Neural cell (in vitro differentiated cells): Measurements from ENCODE around the gene C16orf74.

ENCODE experiments used
- EP300 ChIP-seq: fragments of 450-650 bp; conservative IDR thresholded peaks from 2 replicates; pipeline ENCODE4 v1.6.1; 2014; ENCODE audit warnings: antibody characterized with exemption, mild to moderate bottlenecking, moderate library complexity; ENCODE audit not compliant: poor library complexity, severe bottlenecking
- EZH2 ChIP-seq: fragments of 200-600, 300-800 bp; shearing (Covaris generic), sonication (generic); IDR thresholded peaks from 2 replicates; pipeline ENCODE4 v1.6.1; 2014; ENCODE audit warnings: antibody characterized with exemption, low read length, borderline replicate concordance, mild to moderate bottlenecking; ENCODE audit not compliant: insufficient read depth, poor library complexity, severe bottlenecking
- MXI1 ChIP-seq: fragments of 450-650 bp; conservative IDR thresholded peaks from 2 replicates; pipeline ENCODE4 v1.6.1; 2014; ENCODE audit warnings: antibody characterized with exemption, mild to moderate bottlenecking; ENCODE audit not compliant: poor library complexity, severe bottlenecking
- POLR2AphosphoS5 ChIP-seq: IDR thresholded peaks from 2 replicates; pipeline ENCODE4 v1.6.1; 2012
- TAF1 ChIP-seq: IDR thresholded peaks from 2 replicates; pipeline ENCODE4 v1.6.1; 2012; ENCODE audit warnings: low read depth
- TF ChIP-seq, protein P1 (sequence below): fragments of 450-650 bp; IDR thresholded peaks from 2 replicates; pipeline ENCODE4 v1.5.1; 2014; ENCODE audit warnings: antibody characterized with exemption, mild to moderate bottlenecking, moderate library complexity; ENCODE audit not compliant: poor library complexity, severe bottlenecking

DNA sequence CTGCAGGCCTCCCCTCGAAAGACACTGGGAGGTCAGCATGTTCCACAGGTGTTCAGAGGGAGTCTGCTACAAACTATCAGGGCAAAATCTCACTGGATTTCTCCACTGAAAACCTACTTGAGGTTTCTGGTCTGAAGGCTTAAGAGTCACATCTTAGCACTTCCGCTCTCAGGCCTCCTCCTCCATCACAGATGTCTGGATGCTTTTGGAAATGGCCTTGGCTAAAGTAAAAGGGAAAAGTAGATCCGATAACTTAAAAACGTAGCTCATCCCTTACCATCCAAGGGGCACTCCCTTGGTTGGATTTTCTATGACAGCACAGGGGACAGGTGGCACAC lies 76.5 kb downstream of the C16orf74 start:
- TF ChIP-seq, protein P1, sequence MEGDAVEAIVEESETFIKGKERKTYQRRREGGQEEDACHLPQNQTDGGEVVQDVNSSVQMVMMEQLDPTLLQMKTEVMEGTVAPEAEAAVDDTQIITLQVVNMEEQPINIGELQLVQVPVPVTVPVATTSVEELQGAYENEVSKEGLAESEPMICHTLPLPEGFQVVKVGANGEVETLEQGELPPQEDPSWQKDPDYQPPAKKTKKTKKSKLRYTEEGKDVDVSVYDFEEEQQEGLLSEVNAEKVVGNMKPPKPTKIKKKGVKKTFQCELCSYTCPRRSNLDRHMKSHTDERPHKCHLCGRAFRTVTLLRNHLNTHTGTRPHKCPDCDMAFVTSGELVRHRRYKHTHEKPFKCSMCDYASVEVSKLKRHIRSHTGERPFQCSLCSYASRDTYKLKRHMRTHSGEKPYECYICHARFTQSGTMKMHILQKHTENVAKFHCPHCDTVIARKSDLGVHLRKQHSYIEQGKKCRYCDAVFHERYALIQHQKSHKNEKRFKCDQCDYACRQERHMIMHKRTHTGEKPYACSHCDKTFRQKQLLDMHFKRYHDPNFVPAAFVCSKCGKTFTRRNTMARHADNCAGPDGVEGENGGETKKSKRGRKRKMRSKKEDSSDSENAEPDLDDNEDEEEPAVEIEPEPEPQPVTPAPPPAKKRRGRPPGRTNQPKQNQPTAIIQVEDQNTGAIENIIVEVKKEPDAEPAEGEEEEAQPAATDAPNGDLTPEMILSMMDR = no peak
- TF ChIP-seq EZH2 = no peak
- TF ChIP-seq POLR2AphosphoS5 = no peak
- TF ChIP-seq TAF1 = no peak
- TF ChIP-seq MXI1 = no peak
- TF ChIP-seq EP300 = no peak
